H9 (cell line): Measurements from ENCODE around the gene PTPRB. TPM values are rescaled to one million over a fixed set of nuclear protein-coding genes. Genes with fewer than 3 reads are reported as not detected.

ENCODE experiments used
- DNase-seq: peaks from one replicate; pipeline ENCODE4 v3.0.0-alpha.2; 2017
- H2AFZ ChIP-seq: one replicate; pipeline ENCODE4 v1.6.1; 2013; ENCODE audit warnings: mild to moderate bottlenecking, low read length, control low read depth, moderate library complexity
- H2AK5ac ChIP-seq: 2 replicates; pipeline ENCODE4 v1.6.1; 2013; ENCODE audit warnings: low read length, control low read depth, mixed read lengths; ENCODE audit not compliant: insufficient read length
- H2BK120ac ChIP-seq: one replicate; pipeline ENCODE4 v1.6.1; 2013; ENCODE audit warnings: low read depth, mild to moderate bottlenecking, low read length, control low read depth, inconsistent platforms; ENCODE audit not compliant: poor library complexity, severe bottlenecking
- H2BK12ac ChIP-seq: 2 replicates; pipeline ENCODE4 v1.6.1; 2013; ENCODE audit warnings: low read length, control low read depth, mixed read lengths, low read depth; ENCODE audit not compliant: insufficient read length
- H2BK15ac ChIP-seq: 2 replicates; pipeline ENCODE4 v1.6.1; 2013; ENCODE audit warnings: low read depth, low read length, control low read depth
- H2BK20ac ChIP-seq: one replicate; pipeline ENCODE4 v1.6.1; 2013; ENCODE audit warnings: low read depth, mild to moderate bottlenecking, low read length, control low read depth, inconsistent platforms; ENCODE audit not compliant: poor library complexity, severe bottlenecking
- H2BK5ac ChIP-seq: 2 replicates; pipeline ENCODE4 v1.6.1; 2013; ENCODE audit warnings: low read length, control low read depth, mixed read lengths; ENCODE audit not compliant: insufficient read length
- H3K14ac ChIP-seq: 2 replicates; pipeline ENCODE4 v1.6.1; 2013; ENCODE audit warnings: low read length, control low read depth; ENCODE audit not compliant: insufficient read depth
- H3K18ac ChIP-seq: 2 replicates; pipeline ENCODE4 v1.6.1; 2013; ENCODE audit warnings: low read depth, mild to moderate bottlenecking, mixed read lengths, low read length, control low read depth; ENCODE audit not compliant: insufficient read length
- H3K23ac ChIP-seq: 2 replicates; pipeline ENCODE4 v1.6.1; 2013; ENCODE audit warnings: low read length, control low read depth, mixed read lengths, low read depth; ENCODE audit not compliant: insufficient read length
- H3K23me2 ChIP-seq: 2 replicates; pipeline ENCODE4 v1.6.1; 2013; ENCODE audit warnings: low read depth, mild to moderate bottlenecking, mixed read lengths, low read length, control low read depth; ENCODE audit not compliant: insufficient read length, poor library complexity, severe bottlenecking
- H3K27ac ChIP-seq: 2 replicates; pipeline ENCODE4 v1.5.1; 2013; ENCODE audit warnings: low read length, control low read depth, mixed read lengths, low read depth; ENCODE audit not compliant: insufficient read length
- H3K27me3 ChIP-seq: 2 replicates; pipeline ENCODE4 v1.6.1; 2013; ENCODE audit warnings: low read length, control low read depth, inconsistent platforms; ENCODE audit not compliant: insufficient read depth
- H3K4ac ChIP-seq: 2 replicates; pipeline ENCODE4 v1.6.1; 2013; ENCODE audit warnings: low read depth, mild to moderate bottlenecking, control low read depth, inconsistent platforms, low read length, moderate library complexity
- H3K4me1 ChIP-seq: 2 replicates; pipeline ENCODE4 v1.6.1; 2013; ENCODE audit warnings: low read length, control low read depth, inconsistent platforms; ENCODE audit not compliant: insufficient read depth
- H3K4me2 ChIP-seq: 2 replicates; pipeline ENCODE4 v1.6.1; 2013; ENCODE audit warnings: low read length, control low read depth, mixed read lengths; ENCODE audit not compliant: insufficient read length, insufficient read depth
- H3K56ac ChIP-seq: 2 replicates; pipeline ENCODE4 v1.6.1; 2013; ENCODE audit warnings: low read depth, mild to moderate bottlenecking, mixed read lengths, low read length, control low read depth; ENCODE audit not compliant: insufficient read length
- H3K79me1 ChIP-seq: 2 replicates; pipeline ENCODE4 v1.6.1; 2013; ENCODE audit warnings: low read depth, mild to moderate bottlenecking, moderate library complexity, low read length, control low read depth, inconsistent platforms; ENCODE audit not compliant: insufficient read depth, poor library complexity, severe bottlenecking
- H3K79me2 ChIP-seq: 2 replicates; pipeline ENCODE4 v1.6.1; 2013; ENCODE audit warnings: low read length, control low read depth, inconsistent platforms; ENCODE audit not compliant: insufficient read depth
- H3K9ac ChIP-seq: 2 replicates; pipeline ENCODE4 v1.6.1; 2013; ENCODE audit warnings: low read length, control low read depth, mixed read lengths; ENCODE audit not compliant: insufficient read length; ENCODE audit errors: extremely low read depth
- H3K9me3 ChIP-seq: one replicate; pipeline ENCODE4 v1.6.1; 2013; ENCODE audit warnings: low read depth, low read length, inconsistent platforms; ENCODE audit not compliant: control insufficient read depth
- H3T11ph ChIP-seq: one replicate; pipeline ENCODE4 v1.6.1; 2013; ENCODE audit warnings: mild to moderate bottlenecking, low read length, control low read depth, inconsistent platforms
- H4K20me1 ChIP-seq: one replicate; pipeline ENCODE4 v1.6.1; 2013; ENCODE audit not compliant: control insufficient read depth, insufficient read length, insufficient read depth
- H4K5ac ChIP-seq: 2 replicates; pipeline ENCODE4 v1.6.1; 2013; ENCODE audit warnings: low read depth, mild to moderate bottlenecking, mixed read lengths, low read length, control low read depth; ENCODE audit not compliant: insufficient read length
- H4K8ac ChIP-seq: replicated peaks from 2 replicates; pipeline ENCODE4 v1.6.1; 2013; ENCODE audit warnings: low read length, control low read depth, mixed read lengths, low read depth; ENCODE audit not compliant: insufficient read length
- H4K91ac ChIP-seq: 2 replicates; pipeline ENCODE4 v1.6.1; 2013; ENCODE audit warnings: low read depth, mild to moderate bottlenecking, moderate library complexity, mixed read lengths, low read length, control low read depth; ENCODE audit not compliant: insufficient read length
- H3K27ac Mint-ChIP-seq, 3 experiments: 2 replicates in 2 of 3; 3 replicates in 1 of 3; pipeline ENCODE4 v1.8.0; 2020 to 2021; ENCODE audit warnings: mixed read lengths in 3 of 3, mild to moderate bottlenecking in 1 of 3, moderate library complexity in 1 of 3
- H3K27me3 Mint-ChIP-seq: 2 replicates; pipeline ENCODE4 v1.8.0; 2021; ENCODE audit warnings: low read depth, mild to moderate bottlenecking, moderate library complexity, mixed read lengths
- H3K36me3 Mint-ChIP-seq, 3 experiments: 2 replicates in 2 of 3; 3 replicates in 1 of 3; pipeline ENCODE4 v1.8.0; 2020 to 2021; ENCODE audit warnings: low read depth in 3 of 3, mixed read lengths in 3 of 3; ENCODE audit not compliant: insufficient read depth in 1 of 3
- H3K4me1 Mint-ChIP-seq, 2 experiments: 2 replicates each; pipeline ENCODE4 v1.8.0; 2020; ENCODE audit warnings: mixed read lengths in 2 of 2
- H3K4me3 Mint-ChIP-seq, 2 experiments: 2 replicates in 1 of 2; 3 replicates in 1 of 2; pipeline ENCODE4 v1.8.0; 2020 to 2021; ENCODE audit warnings: mild to moderate bottlenecking in 2 of 2, mixed read lengths in 2 of 2, moderate library complexity in 1 of 2
- H3K9me3 Mint-ChIP-seq, 2 experiments: 2 replicates in 1 of 2; 3 replicates in 1 of 2; pipeline ENCODE4 v1.8.0; 2020; ENCODE audit warnings: mild to moderate bottlenecking in 2 of 2, mixed read lengths in 2 of 2, moderate library complexity in 1 of 2
- CTCF ChIP-seq: fragments of 200-600 bp; sonication (generic); conservative IDR thresholded peaks from 3 replicates; pipeline ENCODE4 v1.8.0; 2021; ENCODE audit warnings: antibody characterized with exemption, mild to moderate bottlenecking
- whole genome bisulfite sequencing: extraction: QIAGEN DNeasy Blood & Tissue Kit; methylation state at CpG from one replicate; pipeline ENCODE4 v1.1.7; 2013; ENCODE audit warnings: missing lambda C conversion rate, low lambda C conversion rate, mixed read lengths; ENCODE audit not compliant: insufficient read length; ENCODE audit errors: extremely low coverage; 5-methylcytosine and 5-hydroxymethylcytosine counted together
- total RNA-seq: library from RNA; stranded (reverse); gene quantifications from 2 replicates; pipeline ENCODE4 v1.2.1, GENCODE V29; 2021

Gene PTPRB
- total RNA-seq, 1 experiment from 2014 or later: 1.4 TPM

DNA sequence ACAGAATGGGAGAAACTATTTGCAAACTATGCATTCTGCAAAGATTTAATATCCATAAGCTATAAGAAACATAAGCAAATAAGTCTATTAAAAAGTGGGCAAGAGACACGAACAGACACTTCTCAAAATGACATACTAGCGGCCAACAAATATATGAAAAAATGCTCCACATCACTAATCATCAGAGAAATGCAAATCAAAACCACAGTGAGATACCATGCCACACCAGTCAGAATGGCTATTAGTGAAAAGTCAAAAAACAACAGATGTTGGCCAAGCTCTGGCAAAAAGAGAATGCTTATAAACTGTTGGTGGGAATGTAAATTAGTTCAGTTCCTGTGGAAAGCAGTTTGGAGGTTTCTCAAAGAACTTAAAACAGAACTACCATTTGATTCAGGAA, 149.8 kb downstream of the PTPRB start:
- H3K23me2 ChIP-seq: no peaks in the 10 kb centered on the region
- H3K9ac ChIP-seq: no peak overlapping the region
- H3K4me2 ChIP-seq: no peak overlapping the region
- H4K5ac ChIP-seq: no peak overlapping the region
- H3K4ac ChIP-seq: no peak overlapping the region
- H2AK5ac ChIP-seq: no peak overlapping the region
- H3T11ph ChIP-seq: no peak overlapping the region
- H3K27me3 Mint-ChIP-seq: no peaks in the 10 kb centered on the region
- H3K27ac ChIP-seq: no peak overlapping the region
- no CpG with 5 or more reads among the region's 2 CpGs for WGBS
- H3K4me1 Mint-ChIP-seq: no peaks in the 10 kb centered on the region
- no peak overlapping the region for H2BK20ac ChIP-seq
- no peak overlapping the region for H2AFZ ChIP-seq
- no peak overlapping the region for H3K27ac Mint-ChIP-seq
- H3K23ac ChIP-seq: no peak overlapping the region
- TF ChIP-seq CTCF: no peak
- H3K18ac ChIP-seq: no peak overlapping the region
- DNase-seq: no peak
- H3K14ac ChIP-seq: no peak overlapping the region
- no peak overlapping the region for H2BK12ac ChIP-seq
- H3K79me1 ChIP-seq: no peaks in the 10 kb centered on the region
- H2BK15ac ChIP-seq: no peak overlapping the region
- H4K8ac ChIP-seq: no peak overlapping the region
- H4K20me1 ChIP-seq: no peaks in the 10 kb centered on the region
- no peaks in the 10 kb centered on the region for H3K27me3 ChIP-seq
- H2BK120ac ChIP-seq: no peak overlapping the region
- H3K79me2 ChIP-seq: no peaks in the 10 kb centered on the region
- H3K4me3 Mint-ChIP-seq: no peak overlapping the region
- no peak overlapping the region for H3K56ac ChIP-seq
- peaks cover 11 to 35% of the 10 kb centered on the region in 2 experiments for H3K9me3 Mint-ChIP-seq
- H3K4me1 ChIP-seq: no peaks in the 10 kb centered on the region
- no peak overlapping the region for H2BK5ac ChIP-seq
- H3K36me3 Mint-ChIP-seq: peaks cover 5 to 6% (median 6%) of the 10 kb centered on the region in 3 experiments; a peak in 5 of 7 replicates
- H3K9me3 ChIP-seq: no peaks in the 10 kb centered on the region
- H4K91ac ChIP-seq: no peak overlapping the region
